ENCODE data around the gene HS3ST3A1. TPM values are rescaled to one million over a fixed set of nuclear protein-coding genes. Genes with fewer than 3 reads are reported as not detected.

The HS3ST3A1 gene
- under 1 TPM in 2 of 4 donors, not detected in 2; 0.25 to 0.44 TPM for polyA plus RNA-seq
- long read RNA-seq, donor 1: 0 reads
- long read RNA-seq, donor 2: 0 reads
- long read RNA-seq, donor 3: 0 reads
- long read RNA-seq, donor 4: 0 reads
- long read RNA-seq, donor 5: 0 reads
- long read RNA-seq, donor 6: 0 reads
- long read RNA-seq, donor 7: 0 reads
- long read RNA-seq, donor 8: 0 reads
- long read RNA-seq, donor 9: 0 reads
- long read RNA-seq, donor 10, partial matches to known transcripts: 0 of 2 reads
- long read RNA-seq, donor 10, other reads (novel, unspliced or antisense): 0 of 2 reads

DNA sequence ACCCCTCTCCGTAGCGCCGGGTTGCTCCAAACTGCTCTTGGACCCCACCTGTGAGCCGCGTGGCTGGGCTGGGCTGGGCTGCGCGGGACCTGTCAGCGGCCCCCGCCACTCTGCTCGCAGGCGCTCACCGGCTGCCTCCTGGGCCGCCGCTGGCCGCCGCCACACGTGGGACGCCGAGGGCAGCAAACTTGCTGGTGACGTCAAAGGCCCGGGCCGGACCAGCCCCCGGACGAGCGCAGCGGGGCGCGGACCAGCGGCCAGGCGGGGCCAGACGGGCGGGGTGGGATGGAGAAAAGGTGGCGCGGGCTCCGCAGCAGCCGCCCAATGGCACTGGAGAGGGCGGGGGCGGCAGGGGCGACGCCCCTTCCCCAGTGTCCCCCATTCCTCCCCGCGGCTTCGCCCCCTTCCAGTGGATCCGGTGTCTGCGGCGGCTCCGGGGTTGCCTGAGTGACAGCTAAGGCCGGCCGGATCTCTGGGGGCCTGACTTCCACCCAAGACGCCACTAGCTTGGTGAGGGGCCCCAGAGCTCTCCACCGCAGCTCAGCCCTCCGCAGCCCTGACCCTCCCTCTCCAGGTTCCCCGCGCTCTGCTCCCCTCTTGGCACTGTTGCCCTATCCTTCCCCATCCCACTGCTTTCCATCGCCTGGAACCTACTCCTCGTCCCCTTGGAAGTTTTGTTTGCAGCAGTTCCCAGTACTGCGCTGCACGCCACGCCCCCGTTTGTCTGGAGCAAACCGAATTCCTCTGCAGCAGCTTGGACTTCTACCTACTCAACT, at the start of gene HS3ST3A1:
Gene HS3ST3A1 (minus strand): TSS at position 154 of the 776 bp plus-strand sequence. CDS start 800 bp downstream, outside the sequence.
- FAIRE-seq: no peak
- peak within 1 kb of the TSS in 1 of 3 donors; percentile 50 for H3K27ac ChIP-seq (ENCODE audit: low read depth in 1 of 3, low read length in 2 of 3)
- H3K4me3 ChIP-seq (ENCODE audit: low read depth in 1 of 3, low read length in 3 of 3): peak within 1 kb of the TSS in 2 of 3 donors; percentile 23 to 36
- no peaks in the 10 kb centered on the region for H3K36me3 ChIP-seq (ENCODE audit: control insufficient read depth in 3 of 3, insufficient read depth in 2 of 3, low read depth in 1 of 3, low read length in 3 of 3)
- H3K27me3 ChIP-seq (ENCODE audit: control insufficient read depth in 3 of 3, insufficient read depth in 3 of 3, low read length in 3 of 3): peaks cover 3 to 36% (median 11%) of the 10 kb centered on the region in 3 donors
- WGBS, 3 donors: 2 to 4% (median 3%) methylated on average over 54 to 61 of the region's 61 CpGs
- H3K9me3 ChIP-seq (ENCODE audit: control insufficient read depth in 2 of 2, insufficient read depth in 1 of 2, low read depth in 1 of 2, low read length in 1 of 2): peaks cover 0 to 6% of the 10 kb centered on the region in 2 donors
- H3K4me1 ChIP-seq (ENCODE audit: control insufficient read depth in 3 of 3, insufficient read depth in 2 of 3, low read depth in 1 of 3, low read length in 2 of 3): no peaks in the 10 kb centered on the region
- peak in 1 of 2 donors; percentile 34 for DNase-seq

DNA sequence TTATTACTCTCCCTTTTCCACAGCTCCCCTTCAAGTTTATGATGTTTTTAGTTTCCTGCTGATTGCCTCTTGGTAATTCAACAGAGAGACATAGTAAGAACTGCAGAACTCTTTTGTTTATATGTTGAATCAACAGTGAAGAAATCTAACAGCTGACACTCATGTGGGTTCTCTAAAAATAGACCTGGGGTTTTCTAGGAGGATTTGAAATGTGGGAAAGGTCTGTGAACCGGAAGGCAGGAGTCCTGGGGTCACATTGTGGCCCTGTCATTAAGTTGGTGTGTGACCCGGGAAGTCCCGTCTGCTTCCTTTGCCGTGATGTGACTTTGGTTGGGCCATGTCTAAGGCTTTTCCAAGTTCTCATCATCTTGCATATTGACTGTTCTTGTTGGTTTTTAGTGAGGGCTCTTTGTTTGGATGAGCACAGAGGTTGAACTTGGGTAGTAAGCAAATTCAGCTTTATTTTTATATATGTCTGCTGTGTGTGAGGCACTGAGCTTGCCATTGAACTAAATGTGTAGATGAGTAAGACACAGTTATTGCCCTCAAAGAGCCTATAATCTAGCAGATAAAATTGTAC, 48.5 kb upstream of the HS3ST3A1 start:
- Histone ChIP-seq H3K9me3 (ENCODE audit: control insufficient read depth in 2 of 2, insufficient read depth in 1 of 2, low read depth in 1 of 2, low read length in 1 of 2) (no peaks in the 10 kb centered on the region), H3K4me1 (ENCODE audit: control insufficient read depth in 3 of 3, insufficient read depth in 2 of 3, low read depth in 1 of 3, low read length in 2 of 3) (no peaks in the 10 kb centered on the region), H3K36me3 (ENCODE audit: control insufficient read depth in 3 of 3, insufficient read depth in 2 of 3, low read depth in 1 of 3, low read length in 3 of 3) (no peaks in the 10 kb centered on the region), H3K27me3 (ENCODE audit: control insufficient read depth in 3 of 3, insufficient read depth in 3 of 3, low read length in 3 of 3) (no peaks in the 10 kb centered on the region), H3K27ac (ENCODE audit: low read depth in 1 of 3, low read length in 2 of 3) (no peak overlapping the region), H3K4me3 (ENCODE audit: low read depth in 1 of 3, low read length in 3 of 3) (no peak overlapping the region)
- WGBS, 3 donors: 63 to 81% (median 81%) methylated on average over 4 of the region's 4 CpGs
- FAIRE-seq: no peak
- DNase-seq: peak in 1 of 2 donors; percentile 5

DNA sequence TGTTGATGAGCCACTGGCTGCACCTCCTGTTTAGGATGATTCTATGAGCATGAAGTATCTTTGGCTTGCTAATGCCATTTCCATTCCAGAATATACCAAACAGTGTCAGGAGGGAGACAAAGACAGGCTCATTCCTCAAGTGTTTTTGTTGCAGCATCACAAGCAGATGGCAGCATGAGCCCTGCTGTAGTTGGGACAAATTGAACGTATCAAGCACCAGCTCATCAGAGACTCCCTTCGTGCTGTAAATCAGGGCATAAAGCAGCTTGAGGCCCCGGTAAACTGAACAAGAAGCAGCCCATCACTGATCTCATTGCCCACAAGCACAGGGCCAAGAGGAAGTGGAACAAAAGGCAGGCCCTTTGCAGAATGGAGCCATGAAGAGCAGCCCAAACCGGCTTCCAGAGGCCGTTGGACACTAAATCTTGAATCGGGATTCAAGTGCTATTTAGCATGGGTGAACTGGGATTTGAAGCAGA, 45.9 kb upstream of the HS3ST3A1 start:
- WGBS, 3 donors: 53 to 73% (median 60%) methylated on average over 6 of the region's 6 CpGs
- Histone ChIP-seq H3K27ac (ENCODE audit: low read depth in 1 of 3, low read length in 2 of 3) (no peak overlapping the region), H3K9me3 (ENCODE audit: control insufficient read depth in 2 of 2, insufficient read depth in 1 of 2, low read depth in 1 of 2, low read length in 1 of 2) (no peaks in the 10 kb centered on the region), H3K36me3 (ENCODE audit: control insufficient read depth in 3 of 3, insufficient read depth in 2 of 3, low read depth in 1 of 3, low read length in 3 of 3) (no peaks in the 10 kb centered on the region), H3K27me3 (ENCODE audit: control insufficient read depth in 3 of 3, insufficient read depth in 3 of 3, low read length in 3 of 3) (no peaks in the 10 kb centered on the region), H3K4me1 (ENCODE audit: control insufficient read depth in 3 of 3, insufficient read depth in 2 of 3, low read depth in 1 of 3, low read length in 2 of 3) (no peaks in the 10 kb centered on the region), H3K4me3 (ENCODE audit: low read depth in 1 of 3, low read length in 3 of 3) (no peak overlapping the region)
- DNase-seq (peak in 1 of 2 donors; percentile 8), FAIRE-seq (no peak)

DNA sequence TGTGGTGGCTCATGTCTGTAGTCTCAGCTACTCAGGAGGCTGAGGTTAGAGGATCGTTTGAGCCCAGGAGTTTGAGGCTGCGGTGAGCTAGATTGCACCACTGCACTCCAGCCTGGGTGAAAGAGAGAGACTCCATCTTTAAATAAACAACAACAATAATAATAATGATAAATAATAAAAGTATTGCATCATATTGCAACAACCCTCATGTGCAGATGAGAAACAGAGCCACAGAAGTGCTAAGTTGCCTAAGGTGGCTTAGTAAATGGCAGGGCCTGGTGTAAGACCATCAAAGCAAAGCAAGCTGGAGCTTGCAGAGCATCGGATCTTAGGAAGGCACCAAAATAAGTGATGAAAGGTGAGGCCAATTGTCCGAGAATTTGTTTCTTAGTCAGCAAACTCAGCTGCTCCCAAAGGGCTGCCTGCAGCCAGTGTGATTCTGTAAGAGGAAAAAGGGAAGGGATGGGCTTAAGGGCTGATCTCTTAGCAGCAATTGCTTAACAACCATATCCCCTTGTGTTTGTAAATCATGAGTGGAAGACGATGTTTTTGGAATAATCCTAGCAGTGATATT, 45.3 kb upstream of the HS3ST3A1 start:
- WGBS, 3 donors: 70 to 73% (median 71%) methylated on average over 5 of the region's 5 CpGs
- Histone ChIP-seq H3K27me3 (ENCODE audit: control insufficient read depth in 3 of 3, insufficient read depth in 3 of 3, low read length in 3 of 3) (no peaks in the 10 kb centered on the region), H3K36me3 (ENCODE audit: control insufficient read depth in 3 of 3, insufficient read depth in 2 of 3, low read depth in 1 of 3, low read length in 3 of 3) (no peaks in the 10 kb centered on the region), H3K27ac (ENCODE audit: low read depth in 1 of 3, low read length in 2 of 3) (no peak overlapping the region), H3K9me3 (ENCODE audit: control insufficient read depth in 2 of 2, insufficient read depth in 1 of 2, low read depth in 1 of 2, low read length in 1 of 2) (no peaks in the 10 kb centered on the region), H3K4me1 (ENCODE audit: control insufficient read depth in 3 of 3, insufficient read depth in 2 of 3, low read depth in 1 of 3, low read length in 2 of 3) (no peaks in the 10 kb centered on the region), H3K4me3 (ENCODE audit: low read depth in 1 of 3, low read length in 3 of 3) (no peak overlapping the region)
- FAIRE-seq (no peak), DNase-seq (no peak)

DNA sequence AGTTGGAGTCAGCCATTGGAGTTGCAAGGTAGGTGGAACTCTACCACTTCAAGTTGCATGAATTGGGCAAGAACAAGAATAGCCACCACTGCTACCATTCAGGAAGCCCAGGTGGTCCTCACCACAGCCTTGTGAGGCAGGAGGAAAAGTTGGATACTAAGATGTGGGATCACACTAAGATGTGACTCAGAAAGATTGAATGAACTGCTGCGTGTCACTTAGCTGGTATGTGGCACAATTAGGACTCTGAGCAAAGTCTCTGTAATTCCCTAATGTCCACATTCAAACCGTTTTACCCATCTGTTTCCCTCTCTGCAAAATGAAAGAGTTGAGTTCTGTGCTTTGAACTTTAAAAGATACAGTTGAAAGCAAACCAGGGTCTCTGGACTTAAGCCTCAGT, 44.7 kb upstream of the HS3ST3A1 start:
- H3K4me3 ChIP-seq (ENCODE audit: low read depth in 1 of 3, low read length in 3 of 3): no peak overlapping the region
- 32 to 56% (median 41%) methylated on average over 2 of the region's 2 CpGs for WGBS, 3 donors
- H3K36me3 ChIP-seq (ENCODE audit: control insufficient read depth in 3 of 3, insufficient read depth in 2 of 3, low read depth in 1 of 3, low read length in 3 of 3): no peaks in the 10 kb centered on the region
- no peak for FAIRE-seq
- no peaks in the 10 kb centered on the region for H3K9me3 ChIP-seq (ENCODE audit: control insufficient read depth in 2 of 2, insufficient read depth in 1 of 2, low read depth in 1 of 2, low read length in 1 of 2)
- DNase-seq: no peak
- H3K4me1 ChIP-seq (ENCODE audit: control insufficient read depth in 3 of 3, insufficient read depth in 2 of 3, low read depth in 1 of 3, low read length in 2 of 3): no peaks in the 10 kb centered on the region
- H3K27ac ChIP-seq (ENCODE audit: low read depth in 1 of 3, low read length in 2 of 3): no peak overlapping the region
- no peaks in the 10 kb centered on the region for H3K27me3 ChIP-seq (ENCODE audit: control insufficient read depth in 3 of 3, insufficient read depth in 3 of 3, low read length in 3 of 3)

DNA sequence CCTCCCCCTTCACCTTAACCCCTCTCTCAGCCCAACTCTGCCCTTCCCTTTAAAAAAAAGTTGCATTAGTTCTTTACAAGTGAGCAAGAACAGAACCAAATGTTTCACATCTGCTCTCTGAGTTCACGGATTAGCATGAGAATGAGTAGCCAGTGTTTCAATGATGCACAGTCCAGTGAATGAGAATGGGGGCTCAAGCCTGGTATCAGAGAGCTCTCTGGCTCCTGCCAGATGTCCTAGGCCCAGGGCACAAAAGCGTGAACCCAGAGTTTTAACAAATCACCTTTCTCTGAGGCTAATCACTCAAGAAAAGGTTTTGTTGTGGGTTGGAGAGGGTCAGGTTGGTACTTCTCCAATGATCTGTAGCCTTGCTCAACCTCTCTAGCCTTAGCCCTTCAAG, 41.5 kb upstream of the HS3ST3A1 start:
- Histone ChIP-seq H3K27me3 (ENCODE audit: control insufficient read depth in 3 of 3, insufficient read depth in 3 of 3, low read length in 3 of 3) (no peaks in the 10 kb centered on the region), H3K36me3 (ENCODE audit: control insufficient read depth in 3 of 3, insufficient read depth in 2 of 3, low read depth in 1 of 3, low read length in 3 of 3) (no peaks in the 10 kb centered on the region), H3K4me3 (ENCODE audit: low read depth in 1 of 3, low read length in 3 of 3) (no peak overlapping the region), H3K9me3 (ENCODE audit: control insufficient read depth in 2 of 2, insufficient read depth in 1 of 2, low read depth in 1 of 2, low read length in 1 of 2) (no peaks in the 10 kb centered on the region), H3K27ac (ENCODE audit: low read depth in 1 of 3, low read length in 2 of 3) (no peak overlapping the region), H3K4me1 (ENCODE audit: control insufficient read depth in 3 of 3, insufficient read depth in 2 of 3, low read depth in 1 of 3, low read length in 2 of 3) (no peaks in the 10 kb centered on the region)
- 75 to 90% (median 87%) methylated on average over 2 of the region's 2 CpGs for WGBS, 3 donors
- no peak for FAIRE-seq
- no peak for DNase-seq

DNA sequence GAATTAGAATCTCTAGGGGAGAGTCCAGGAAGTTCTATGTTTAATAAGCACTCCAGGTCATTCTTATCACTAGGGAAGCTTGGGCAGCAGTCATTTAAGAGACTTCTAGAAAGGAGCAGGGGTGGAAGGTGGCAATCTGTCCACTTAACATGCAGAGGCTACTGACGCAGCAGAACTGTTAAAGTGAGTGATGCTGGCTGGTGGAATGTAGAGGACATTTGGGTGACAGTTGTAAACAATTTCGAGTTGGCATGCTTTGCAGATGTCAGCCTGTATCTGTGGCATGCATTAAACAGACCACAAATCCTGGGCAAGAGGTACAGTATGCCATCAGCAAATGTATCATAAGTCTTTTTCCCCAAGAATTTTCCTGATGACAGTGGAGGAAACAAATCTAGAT, 40.5 kb upstream of the HS3ST3A1 start:
- Histone ChIP-seq H3K9me3 (ENCODE audit: control insufficient read depth in 2 of 2, insufficient read depth in 1 of 2, low read depth in 1 of 2, low read length in 1 of 2) (no peaks in the 10 kb centered on the region), H3K27me3 (ENCODE audit: control insufficient read depth in 3 of 3, insufficient read depth in 3 of 3, low read length in 3 of 3) (no peaks in the 10 kb centered on the region), H3K27ac (ENCODE audit: low read depth in 1 of 3, low read length in 2 of 3) (no peak overlapping the region), H3K4me3 (ENCODE audit: low read depth in 1 of 3, low read length in 3 of 3) (no peak overlapping the region), H3K36me3 (ENCODE audit: control insufficient read depth in 3 of 3, insufficient read depth in 2 of 3, low read depth in 1 of 3, low read length in 3 of 3) (no peaks in the 10 kb centered on the region), H3K4me1 (ENCODE audit: control insufficient read depth in 3 of 3, insufficient read depth in 2 of 3, low read depth in 1 of 3, low read length in 2 of 3) (no peaks in the 10 kb centered on the region)
- FAIRE-seq (no peak), DNase-seq (no peak)
- WGBS, 3 donors: 48 to 61% (median 50%) methylated on average over 2 of the region's 2 CpGs

DNA sequence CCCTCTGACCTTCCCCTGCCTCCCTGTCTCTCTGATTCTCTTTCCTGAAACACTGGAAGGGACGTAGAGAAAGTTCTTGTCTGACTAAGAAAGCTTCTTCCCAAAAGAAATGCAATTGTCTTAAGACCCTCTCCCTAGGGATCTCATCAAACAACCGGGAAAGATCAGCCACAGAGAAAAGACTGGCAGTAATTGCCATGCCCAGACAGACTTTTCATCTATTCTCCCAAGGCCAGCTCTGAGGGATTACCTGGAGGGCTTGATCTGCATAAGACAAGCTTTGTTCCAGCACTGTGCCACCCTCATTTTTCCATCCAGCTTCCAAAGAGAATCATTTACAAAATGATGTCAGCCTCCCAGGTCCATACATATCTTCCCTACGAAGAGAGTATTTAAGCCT, 38.8 kb upstream of the HS3ST3A1 start:
- Histone ChIP-seq H3K36me3 (ENCODE audit: control insufficient read depth in 3 of 3, insufficient read depth in 2 of 3, low read depth in 1 of 3, low read length in 3 of 3) (no peaks in the 10 kb centered on the region), H3K9me3 (ENCODE audit: control insufficient read depth in 2 of 2, insufficient read depth in 1 of 2, low read depth in 1 of 2, low read length in 1 of 2) (no peaks in the 10 kb centered on the region), H3K27ac (ENCODE audit: low read depth in 1 of 3, low read length in 2 of 3) (no peak overlapping the region), H3K4me1 (ENCODE audit: control insufficient read depth in 3 of 3, insufficient read depth in 2 of 3, low read depth in 1 of 3, low read length in 2 of 3) (no peaks in the 10 kb centered on the region), H3K27me3 (ENCODE audit: control insufficient read depth in 3 of 3, insufficient read depth in 3 of 3, low read length in 3 of 3) (no peaks in the 10 kb centered on the region), H3K4me3 (ENCODE audit: low read depth in 1 of 3, low read length in 3 of 3) (no peak overlapping the region)
- 52 to 66% (median 59%) methylated on average over 3 of the region's 3 CpGs for WGBS, 3 donors
- DNase-seq: no peak
- no peak for FAIRE-seq

Data from small intestine (tissue), 16 donors.